ENCODE results near the gene IFNE. TPM values are rescaled to one million over a fixed set of nuclear protein-coding genes. Genes with fewer than 3 reads are reported as not detected.

Gene IFNE
- total RNA-seq, 3 donors from 2014 or later: 0.33 to 1.0 TPM; not detected in 1

- Histone ChIP-seq H3K27me3 (no peaks in the 10 kb centered on the region), H3K9me3 (no peaks in the 10 kb centered on the region), H3K36me3 (no peaks in the 10 kb centered on the region), H3K4me3 (no peak overlapping the region), H3K4me1 (no peaks in the 10 kb centered on the region), H3K27ac (no peak overlapping the region)
- no peak for DNase-seq (ENCODE audit: low spot score in 2 of 2)
- intact Hi-C loops (cut with DNase I; ENCODE audit: low total_unique reads): no loop called here
- no peak for TF ChIP-seq POLR2A (IDR thresholded peaks at IDR 0.05)
- TF ChIP-seq POLR2AphosphoS5 (IDR thresholded peaks at IDR 0.05): no peak
- no peak for TF ChIP-seq CTCF (IDR thresholded peaks at IDR 0.05)
Measured at GRCh38 chr9:21499912-21500311, 17.8 kb upstream of the IFNE start.

- Histone ChIP-seq H3K4me3 (no peak overlapping the region), H3K9me3 (no peaks in the 10 kb centered on the region), H3K27me3 (no peaks in the 10 kb centered on the region), H3K4me1 (no peaks in the 10 kb centered on the region), H3K36me3 (no peaks in the 10 kb centered on the region), H3K27ac (no peak overlapping the region)
- DNase-seq (ENCODE audit: low spot score in 2 of 2): no peak
- TF ChIP-seq CTCF (IDR thresholded peaks at IDR 0.05): no peak
- no peak for TF ChIP-seq POLR2AphosphoS5 (IDR thresholded peaks at IDR 0.05)
- TF ChIP-seq POLR2A (IDR thresholded peaks at IDR 0.05): no peak
- intact Hi-C loops (cut with DNase I; ENCODE audit: low total_unique reads): no loop called here
Measured at GRCh38 chr9:21491756-21492155, 9.6 kb upstream of the IFNE start.

- Histone ChIP-seq H3K36me3 (no peaks in the 10 kb centered on the region), H3K4me1 (no peaks in the 10 kb centered on the region), H3K27ac (no peak overlapping the region), H3K27me3 (no peaks in the 10 kb centered on the region), H3K4me3 (no peak overlapping the region), H3K9me3 (no peaks in the 10 kb centered on the region)
- TF ChIP-seq POLR2AphosphoS5 (IDR thresholded peaks at IDR 0.05): no peak
- no peak for TF ChIP-seq POLR2A (IDR thresholded peaks at IDR 0.05)
- TF ChIP-seq CTCF (IDR thresholded peaks at IDR 0.05): no peak
- DNase-seq (ENCODE audit: low spot score in 2 of 2): no peak
- intact Hi-C loops (cut with DNase I; ENCODE audit: low total_unique reads): no loop called here
Measured at GRCh38 chr9:21481470-21482056, 550 bp downstream of the IFNE start.

DNA sequence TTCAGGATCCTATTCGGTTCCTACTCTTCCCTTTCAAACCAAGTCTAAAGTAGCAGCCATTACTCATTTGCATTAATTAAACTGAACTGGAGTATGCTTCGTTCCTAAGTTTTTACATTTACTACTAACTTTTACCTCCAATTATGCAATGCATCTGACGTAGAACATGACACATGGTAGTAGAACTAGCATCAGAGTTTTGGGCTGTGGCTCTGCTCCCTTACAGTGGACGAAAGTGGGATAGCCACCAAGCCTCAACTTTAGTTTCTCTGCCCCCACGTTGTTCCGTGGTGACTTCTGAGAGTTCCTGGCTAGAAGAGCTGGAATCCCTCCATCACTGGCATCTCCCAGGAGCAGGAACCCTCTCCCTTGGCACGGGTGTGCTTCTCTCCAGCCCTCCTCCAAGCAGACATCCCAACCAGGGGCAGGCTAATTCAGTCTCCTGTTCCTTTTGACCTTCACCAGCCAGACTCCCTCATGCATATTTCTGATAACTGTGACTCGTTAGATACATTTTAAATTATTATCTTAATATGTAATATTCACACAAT is 2.9 kb downstream of the IFNE start:
- H3K36me3 ChIP-seq: no peaks in the 10 kb centered on the region
- no peaks in the 10 kb centered on the region for H3K27me3 ChIP-seq
- no peaks in the 10 kb centered on the region for H3K9me3 ChIP-seq
- intact Hi-C loops (cut with DNase I; ENCODE audit: low total_unique reads): no loop called here
- no peak for DNase-seq (ENCODE audit: low spot score in 2 of 2)
- no peaks in the 10 kb centered on the region for H3K4me1 ChIP-seq
- no peak overlapping the region for H3K27ac ChIP-seq
- no peak for TF ChIP-seq POLR2A (IDR thresholded peaks at IDR 0.05)
- TF ChIP-seq CTCF (IDR thresholded peaks at IDR 0.05): no peak
- TF ChIP-seq POLR2AphosphoS5 (IDR thresholded peaks at IDR 0.05): no peak
- no peak overlapping the region for H3K4me3 ChIP-seq

DNA sequence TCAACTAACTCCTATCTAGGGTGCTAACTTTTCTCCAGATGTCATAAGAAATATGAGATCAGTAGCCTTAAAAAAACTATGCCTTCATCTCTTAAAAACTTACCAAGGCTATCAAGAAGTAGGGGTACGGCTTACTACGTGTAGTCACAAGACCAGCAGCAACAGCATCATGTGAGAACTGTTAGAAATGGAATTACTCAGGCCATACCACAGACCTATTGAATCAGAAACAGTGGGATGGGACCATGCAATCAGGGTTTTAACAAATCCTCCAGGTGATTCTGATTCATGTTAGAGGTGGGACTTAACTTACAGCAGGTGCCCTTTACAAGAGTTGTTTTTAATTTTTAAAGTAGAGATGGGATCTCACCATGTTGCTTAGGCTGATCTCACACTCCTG is 4.6 kb downstream of the IFNE start:
- H3K4me1 ChIP-seq: no peaks in the 10 kb centered on the region
- intact Hi-C loops (cut with DNase I; ENCODE audit: low total_unique reads): no loop called here
- TF ChIP-seq CTCF (IDR thresholded peaks at IDR 0.05): no peak

More for the DNA sequence above, 4.6 kb downstream of the IFNE start:
- H3K27me3 ChIP-seq: no peaks in the 10 kb centered on the region
- no peaks in the 10 kb centered on the region for H3K36me3 ChIP-seq
- DNase-seq (ENCODE audit: low spot score in 2 of 2): no peak
- H3K27ac ChIP-seq: no peak overlapping the region
- H3K4me3 ChIP-seq: no peak overlapping the region
- no peaks in the 10 kb centered on the region for H3K9me3 ChIP-seq
